RWPE2 (cell line): ENCODE data around the gene WWTR1.

Experiments
- ATAC-seq: fragments of 200-7000 bp; cut with Tn5 transposase; 3 replicates; pipeline ENCODE4 v1.9.1; 2021; ENCODE audit warnings: low read depth
- DNase-seq: peaks from one replicate; pipeline ENCODE4 v3.0.0-alpha.2; 2020; ENCODE audit warnings: low spot score
- H3K27ac ChIP-seq: fragments of 450-650 bp; 2 replicates; pipeline ENCODE4 v1.5.1; 2017; ENCODE audit warnings: mild to moderate bottlenecking; ENCODE audit not compliant: poor library complexity, severe bottlenecking
- H3K27me3 ChIP-seq: fragments of 250-450 bp; sonication (Bioruptor Pico); 2 replicates; pipeline ENCODE4 v1.5.1; 2021; ENCODE audit warnings: mild to moderate bottlenecking, moderate library complexity; ENCODE audit not compliant: insufficient read depth, poor library complexity, severe bottlenecking
- H3K36me3 ChIP-seq: fragments of 250-450 bp; sonication (Bioruptor Pico); 2 replicates; pipeline ENCODE4 v1.5.1; 2020; ENCODE audit warnings: low read depth, mild to moderate bottlenecking, moderate library complexity
- H3K4me1 ChIP-seq: fragments of 250-450 bp; sonication (Bioruptor Pico); 2 replicates; pipeline ENCODE4 v1.5.1; 2021; ENCODE audit warnings: mild to moderate bottlenecking, moderate library complexity; ENCODE audit not compliant: insufficient read depth, poor library complexity, severe bottlenecking
- H3K4me3 ChIP-seq: fragments of 250-450 bp; sonication (Bioruptor Pico); 2 replicates; pipeline ENCODE4 v1.5.1; 2021; ENCODE audit warnings: mild to moderate bottlenecking, moderate library complexity; ENCODE audit not compliant: severe bottlenecking
- H3K9me3 ChIP-seq: fragments of 250-450 bp; sonication (Bioruptor Pico); 2 replicates; pipeline ENCODE4 v1.5.1; 2021; ENCODE audit warnings: mild to moderate bottlenecking, moderate library complexity; ENCODE audit not compliant: severe bottlenecking
- TF ChIP-seq, protein P1 (sequence below): fragments of 450-650 bp; IDR thresholded peaks from one replicate; pipeline ENCODE4 v1.5.1; 2017; ENCODE audit warnings: mild to moderate bottlenecking, moderate library complexity; ENCODE audit not compliant: poor library complexity, severe bottlenecking

Gene WWTR1

DNA sequence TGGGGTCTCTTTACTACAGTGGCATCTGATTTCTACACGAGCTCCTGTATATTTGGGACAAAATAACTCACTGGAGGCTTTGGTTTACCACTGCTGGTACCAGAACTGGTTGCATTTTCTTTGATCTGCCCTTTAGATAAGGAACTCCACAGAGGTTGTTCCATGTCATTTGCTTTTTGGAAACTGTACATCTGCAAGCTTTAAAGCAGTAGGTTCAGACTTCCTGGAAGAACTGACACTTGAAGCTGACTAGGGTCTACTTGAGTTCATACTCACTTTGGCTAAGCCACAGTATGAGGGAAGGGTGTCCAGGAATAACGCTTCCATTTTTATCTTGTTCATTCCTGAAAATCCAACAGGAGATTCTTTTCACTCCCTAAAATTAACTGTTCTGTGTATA is 86.4 kb downstream of the WWTR1 start:
- no peaks in the 10 kb centered on the region for H3K9me3 ChIP-seq
- DNase-seq (no peak), ATAC-seq (no peak)
- H3K4me3 ChIP-seq = no peak overlapping the region
- peaks cover 41% of the 10 kb centered on the region for H3K4me1 ChIP-seq
- peaks cover 31% of the 10 kb centered on the region; the same call in 1 of the 2 replicates for H3K36me3 ChIP-seq
- no peak overlapping the region for H3K27ac ChIP-seq
- no peaks in the 10 kb centered on the region for H3K27me3 ChIP-seq
- TF ChIP-seq, protein P1, sequence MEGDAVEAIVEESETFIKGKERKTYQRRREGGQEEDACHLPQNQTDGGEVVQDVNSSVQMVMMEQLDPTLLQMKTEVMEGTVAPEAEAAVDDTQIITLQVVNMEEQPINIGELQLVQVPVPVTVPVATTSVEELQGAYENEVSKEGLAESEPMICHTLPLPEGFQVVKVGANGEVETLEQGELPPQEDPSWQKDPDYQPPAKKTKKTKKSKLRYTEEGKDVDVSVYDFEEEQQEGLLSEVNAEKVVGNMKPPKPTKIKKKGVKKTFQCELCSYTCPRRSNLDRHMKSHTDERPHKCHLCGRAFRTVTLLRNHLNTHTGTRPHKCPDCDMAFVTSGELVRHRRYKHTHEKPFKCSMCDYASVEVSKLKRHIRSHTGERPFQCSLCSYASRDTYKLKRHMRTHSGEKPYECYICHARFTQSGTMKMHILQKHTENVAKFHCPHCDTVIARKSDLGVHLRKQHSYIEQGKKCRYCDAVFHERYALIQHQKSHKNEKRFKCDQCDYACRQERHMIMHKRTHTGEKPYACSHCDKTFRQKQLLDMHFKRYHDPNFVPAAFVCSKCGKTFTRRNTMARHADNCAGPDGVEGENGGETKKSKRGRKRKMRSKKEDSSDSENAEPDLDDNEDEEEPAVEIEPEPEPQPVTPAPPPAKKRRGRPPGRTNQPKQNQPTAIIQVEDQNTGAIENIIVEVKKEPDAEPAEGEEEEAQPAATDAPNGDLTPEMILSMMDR = no peak

DNA sequence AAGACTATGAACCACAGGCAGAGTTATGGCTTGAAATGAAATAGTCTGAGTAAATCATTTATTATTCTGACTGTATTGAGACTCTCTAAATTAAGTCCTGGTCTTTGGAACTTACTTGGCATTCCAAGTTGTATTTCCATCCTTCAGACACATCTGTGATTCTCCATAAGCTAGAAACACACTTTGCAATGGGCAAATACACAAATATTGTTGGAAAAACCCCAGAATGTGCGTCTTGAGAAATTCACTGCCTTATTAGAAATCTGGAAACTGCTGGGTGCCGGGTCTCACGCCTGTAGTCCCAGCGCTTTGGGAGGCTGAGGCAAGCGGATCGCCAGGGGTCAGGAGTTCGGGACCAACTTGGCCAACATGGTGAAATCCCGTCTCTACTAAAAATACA is 87.8 kb downstream of the WWTR1 start:
- DNase-seq = no peak
- Histone ChIP-seq H3K27ac (no peak overlapping the region), H3K4me3 (no peak overlapping the region), H3K27me3 (no peaks in the 10 kb centered on the region), H3K36me3 (peaks cover 31% of the 10 kb centered on the region; the same call in 1 of the 2 replicates), H3K4me1 (peaks cover 31% of the 10 kb centered on the region), H3K9me3 (no peaks in the 10 kb centered on the region)
- TF ChIP-seq, protein P1 = no peak
- ATAC-seq = no peak

DNA sequence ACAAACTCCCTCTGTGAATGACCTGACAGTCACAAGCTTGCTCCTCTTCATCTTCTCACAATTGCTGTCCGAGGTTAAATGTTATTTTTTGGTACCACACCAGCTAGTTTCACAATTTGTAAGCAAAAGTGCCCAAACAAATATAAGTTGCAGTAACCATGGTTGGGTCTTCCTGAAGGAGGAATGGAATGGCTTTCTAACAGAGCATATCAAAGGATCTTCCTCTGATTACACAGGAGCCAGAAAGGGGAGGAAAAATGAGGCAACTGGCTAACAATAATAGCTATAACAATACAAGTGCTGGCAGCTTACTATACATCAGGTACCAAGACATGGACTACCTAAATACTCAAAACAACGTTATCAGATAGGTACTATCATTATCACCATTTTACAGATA is 90.4 kb downstream of the WWTR1 start:
- H3K9me3 ChIP-seq = no peaks in the 10 kb centered on the region
- peaks cover 8% of the 10 kb centered on the region for H3K4me1 ChIP-seq
- ATAC-seq (no peak), DNase-seq (no peak)
- H3K4me3 ChIP-seq = no peak overlapping the region
- TF ChIP-seq, protein P1 = no peak
- no peaks in the 10 kb centered on the region for H3K27me3 ChIP-seq
- H3K27ac ChIP-seq = no peak overlapping the region
- peaks cover 28% of the 10 kb centered on the region; the same call in 1 of the 2 replicates for H3K36me3 ChIP-seq

DNA sequence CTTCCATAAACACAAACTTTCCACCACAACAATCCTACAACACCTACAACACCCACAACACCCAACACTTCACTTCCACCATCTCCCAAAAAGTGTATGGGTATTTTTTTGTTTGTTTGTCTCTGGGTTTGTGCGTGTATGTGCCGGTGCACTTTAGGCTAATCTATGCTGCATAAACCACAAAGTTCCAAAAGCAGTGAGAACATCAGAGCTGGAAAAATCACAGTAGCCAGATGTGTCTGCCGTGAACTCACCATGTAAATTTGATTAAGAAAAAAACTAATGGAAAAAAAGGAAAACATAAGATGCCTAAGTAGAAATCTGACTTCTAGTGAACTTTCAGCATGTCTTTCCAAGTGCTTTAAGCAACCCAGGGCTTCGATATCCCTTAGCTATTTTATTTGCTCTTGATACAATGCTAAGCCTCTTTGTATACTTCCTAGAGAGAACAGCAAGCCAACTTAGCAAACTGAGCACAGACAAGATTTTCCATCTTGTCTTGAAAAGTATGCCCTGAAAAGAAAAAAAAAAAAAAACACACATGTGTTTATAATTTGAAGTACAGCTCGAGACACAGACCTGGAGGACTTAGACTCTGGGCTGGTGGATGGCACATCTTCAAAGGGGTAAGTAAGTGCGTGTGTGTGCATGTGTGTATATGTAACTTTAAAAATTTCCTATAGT is 91.4 kb downstream of the WWTR1 start:
- Histone ChIP-seq H3K9me3 (no peaks in the 10 kb centered on the region), H3K4me3 (no peak overlapping the region), H3K36me3 (peaks cover 19% of the 10 kb centered on the region; the same call in 1 of the 2 replicates), H3K27ac (no peak overlapping the region), H3K4me1 (peaks cover 6% of the 10 kb centered on the region), H3K27me3 (no peaks in the 10 kb centered on the region)
- TF ChIP-seq, protein P1 = no peak
- ATAC-seq (no peak), DNase-seq (no peak)

DNA sequence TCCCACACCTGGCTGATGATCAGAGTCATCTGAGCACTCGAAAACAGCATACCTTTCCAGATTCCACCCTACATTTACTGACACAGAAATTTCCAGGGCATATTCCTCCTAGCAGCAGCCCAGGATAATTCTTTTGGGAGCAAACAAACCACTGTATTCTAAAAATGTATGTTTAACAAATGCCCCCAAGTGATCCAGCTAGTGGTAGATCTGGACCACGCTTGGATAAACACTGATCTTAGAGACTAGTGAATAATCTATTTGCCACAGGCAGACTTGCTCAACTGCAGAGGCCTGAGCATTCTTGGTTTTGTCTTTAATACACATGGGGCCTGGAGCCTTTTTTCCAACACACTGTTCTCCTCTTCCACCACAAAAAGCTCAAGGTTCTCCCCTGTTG is 93.7 kb downstream of the WWTR1 start:
- DNase-seq (no peak), ATAC-seq (no peak)
- TF ChIP-seq, protein P1 = no peak
- Histone ChIP-seq H3K9me3 (no peaks in the 10 kb centered on the region), H3K4me1 (peaks cover under 1% of the 10 kb centered on the region), H3K36me3 (peaks cover 7% of the 10 kb centered on the region; the same call in 1 of the 2 replicates), H3K27me3 (no peaks in the 10 kb centered on the region), H3K27ac (no peak overlapping the region), H3K4me3 (no peak overlapping the region)
